ENCODE data around the gene PRMT2.
"Not testable (repeated sequence)": the region's sequence is repeated elsewhere in the genome, so short reads cannot be mapped to it uniquely, and the experiment has no call there.

PRMT2 gene

GRCh38 chr21:46666941-46667740 lies 31.7 kb downstream of the PRMT2 start:
- no peak for FAIRE-seq
- no peak for DNase-seq (ENCODE audit: low spot score)

GRCh38 chr21:46667741-46668380 lies 32.4 kb downstream of the PRMT2 start:
- FAIRE-seq (no peak), DNase-seq (ENCODE audit: low spot score) (no peak)

GRCh38 chr21:46668381-46668780 lies 32.9 kb downstream of the PRMT2 start:
- DNase-seq (ENCODE audit: low spot score) (no peak), FAIRE-seq (no peak)

GRCh38 chr21:46668904-46669303 lies 33.4 kb downstream of the PRMT2 start:
- not testable (repeated sequence) for DNase-seq (ENCODE audit: low spot score); FAIRE-seq

DNA sequence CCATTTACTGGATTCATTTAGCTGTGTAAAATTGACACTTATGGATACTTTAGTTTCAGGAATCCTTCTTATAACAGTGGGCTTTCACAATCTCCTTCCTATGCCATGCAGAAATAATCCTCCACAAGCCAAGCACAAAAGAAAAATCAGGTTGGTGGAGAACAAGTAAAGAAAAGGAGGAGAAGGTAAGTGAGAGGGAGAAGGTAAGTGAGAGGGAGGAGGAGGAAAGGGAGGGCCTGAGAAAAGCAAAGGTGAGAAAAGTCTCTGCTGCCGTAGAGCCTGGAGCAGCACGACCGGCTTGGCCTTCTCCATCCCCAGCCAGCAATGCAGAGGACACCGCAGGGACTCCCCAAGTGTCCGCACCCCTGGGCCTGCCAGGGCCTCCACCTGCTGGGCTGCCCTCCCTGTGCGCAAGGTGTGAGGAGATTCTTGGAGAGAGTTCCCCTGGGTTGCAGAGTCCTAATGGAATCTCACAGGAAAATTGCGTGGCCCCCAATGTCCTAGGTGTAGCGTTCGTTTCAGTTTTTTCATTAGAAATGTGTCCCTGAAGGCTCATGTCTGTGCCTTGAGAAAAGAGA lies 39.0 kb downstream of the PRMT2 start:
- DNase-seq (ENCODE audit: low spot score) (no peak), FAIRE-seq (no peak)

GRCh38 chr21:46675595-46676280 lies 40.3 kb downstream of the PRMT2 start:
- DNase-seq (ENCODE audit: low spot score) (no peak), FAIRE-seq (no peak)

DNA sequence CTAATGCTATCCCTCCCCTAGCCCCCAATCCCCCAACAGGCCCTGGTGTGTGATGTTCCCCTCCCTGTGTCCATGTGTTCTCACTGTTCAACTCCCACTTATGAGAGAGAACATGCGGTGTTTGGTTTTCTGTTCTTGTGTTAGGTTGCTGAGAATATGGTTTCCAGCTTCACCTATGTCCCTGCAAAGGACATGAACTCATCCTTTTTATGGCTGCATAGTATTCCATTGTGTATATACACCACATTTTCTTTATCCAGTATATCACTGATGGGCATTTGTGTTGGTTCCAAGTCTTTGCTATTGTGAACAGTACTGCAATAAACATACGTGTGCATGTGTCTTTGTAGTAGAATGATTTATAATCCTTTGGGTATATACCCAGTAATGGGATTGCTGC lies 41.1 kb downstream of the PRMT2 start:
- DNase-seq (ENCODE audit: low spot score); FAIRE-seq: not testable (repeated sequence)

- not testable (repeated sequence) for FAIRE-seq; DNase-seq (ENCODE audit: low spot score)
These were observed 46.1 kb downstream of the PRMT2 start for GRCh38 chr21:46681593-46681992.

GRCh38 chr21:46698652-46699051 lies 63.2 kb downstream of the PRMT2 start:
- DNase-seq (ENCODE audit: low spot score); FAIRE-seq: not testable (repeated sequence)

DNA sequence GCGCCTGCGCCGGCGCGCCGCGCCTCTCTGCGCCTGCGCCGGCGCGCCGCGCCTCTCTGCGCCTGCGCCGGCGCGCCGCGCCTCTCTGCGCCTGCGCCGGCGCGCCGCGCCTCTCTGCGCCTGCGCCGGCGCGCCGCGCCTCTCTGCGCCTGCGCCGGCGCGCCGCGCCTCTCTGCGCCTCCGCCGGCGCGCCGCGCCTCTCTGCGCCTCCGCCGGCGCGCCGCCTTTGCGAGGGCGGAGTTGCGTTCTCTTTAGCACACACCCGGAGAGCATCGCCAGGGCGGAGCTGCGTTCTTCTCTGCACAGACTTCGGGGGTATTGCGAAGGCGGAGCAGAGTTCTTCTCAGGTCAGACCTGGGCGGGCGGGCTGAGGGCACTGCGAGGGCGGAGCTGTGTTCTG lies 63.6 kb downstream of the PRMT2 start:
- not testable (repeated sequence) for FAIRE-seq; DNase-seq (ENCODE audit: low spot score)

Data from RCC 7860 (cell line).